H1 (cell line): ENCODE data around the gene CCDC8. TPM values are rescaled to one million over a fixed set of nuclear protein-coding genes. Genes with fewer than 3 reads are reported as not detected.
"Not testable (repeated sequence)": the region's sequence is repeated elsewhere in the genome, so short reads cannot be mapped to it uniquely, and the experiment has no call there.

ENCODE experiments used
- CTCF ChIA-PET: fragments of 300-600 bp; sonication (Branson Sonifier 250); formaldehyde crosslinking; loops from one replicate; lab custom pipeline; 2021; ENCODE audit not compliant: partially characterized antibody; lab: Charles Lee
- POLR2A ChIA-PET: fragments of 300-600 bp; sonication (Branson Sonifier 250); formaldehyde crosslinking; loops from one replicate; lab custom pipeline; 2021; ENCODE audit warnings: inconsistent platforms; ENCODE audit not compliant: partially characterized antibody; lab: Charles Lee
- DNase-seq, 2 experiments: peaks; one replicate each; pipeline versions ENCODE4 v3.0.0 to v3.0.0-alpha.2; 2010 to 2022; ENCODE audit warnings: low spot score in 2 of 2, low read depth in 1 of 2, mixed read lengths in 1 of 2
- FAIRE-seq: peaks from 2 replicates; lab custom pipeline; 2011; peaks lifted over from hg19 to GRCh38; lab: Jason Lieb, UNC
- H2AFZ ChIP-seq: 2 replicates; pipeline ENCODE4 v1.8.1; 2012; ENCODE audit warnings: low read length, inconsistent platforms
- H2AK5ac ChIP-seq: 2 replicates; pipeline ENCODE4 v1.6.1; 2013; ENCODE audit warnings: low read depth, low read length
- H2BK120ac ChIP-seq: replicated peaks from 2 replicates; pipeline ENCODE3; 2013; ENCODE audit warnings: low read depth, low read length, inconsistent platforms
- H2BK12ac ChIP-seq: 2 replicates; pipeline ENCODE4 v1.6.1; 2013; ENCODE audit warnings: low read depth, low read length
- H2BK15ac ChIP-seq: 2 replicates; pipeline ENCODE4 v1.6.1; 2013; ENCODE audit warnings: low read length
- H2BK20ac ChIP-seq: 2 replicates; pipeline ENCODE4 v1.6.1; 2013; ENCODE audit warnings: low read length
- H2BK5ac ChIP-seq: 2 replicates; pipeline ENCODE4 v1.6.1; 2013; ENCODE audit warnings: low read depth, low read length
- H3K14ac ChIP-seq: 2 replicates; pipeline ENCODE4 v1.6.1; 2013; ENCODE audit warnings: inconsistent platforms; ENCODE audit not compliant: insufficient read length
- H3K18ac ChIP-seq: 2 replicates; pipeline ENCODE4 v1.6.1; 2013; ENCODE audit warnings: low read length; ENCODE audit errors: extremely low read depth
- H3K23ac ChIP-seq: 2 replicates; pipeline ENCODE4 v1.6.1; 2013; ENCODE audit warnings: inconsistent platforms; ENCODE audit not compliant: insufficient read length
- H3K23me2 ChIP-seq: 2 replicates; pipeline ENCODE4 v1.6.1; 2013; ENCODE audit warnings: low read depth, low read length
- H3K27ac ChIP-seq: 2 replicates; pipeline ENCODE4 v1.6.1; 2011; ENCODE audit warnings: low read depth, low read length, inconsistent platforms
- H3K27me3 ChIP-seq, 4 experiments: replicated peaks in 1 of 4; 1 replicate in 1 of 4; 2 replicates in 3 of 4; pipeline versions ENCODE4 v1.6.1 to v1.8.1; 2011 to 2013; ENCODE audit warnings: low read length in 3 of 4, mild to moderate bottlenecking in 3 of 4, inconsistent platforms in 2 of 4, mixed read lengths in 2 of 4, moderate library complexity in 1 of 4; ENCODE audit not compliant: control insufficient read depth in 3 of 4, insufficient read depth in 3 of 4; ENCODE audit errors: extremely low read depth in 1 of 4
- H3K36me3 ChIP-seq, 4 experiments: 2 replicates each; pipeline versions ENCODE4 v1.6.1 to v1.8.1; 2011 to 2013; ENCODE audit warnings: mild to moderate bottlenecking in 4 of 4, low read length in 3 of 4, moderate library complexity in 2 of 4, control low read depth in 1 of 4, inconsistent platforms in 1 of 4; ENCODE audit not compliant: insufficient read depth in 4 of 4, control insufficient read depth in 2 of 4
- H3K4ac ChIP-seq: replicated peaks from 2 replicates; pipeline ENCODE3; 2013; ENCODE audit warnings: low read length, low read depth, mixed read lengths, inconsistent platforms; ENCODE audit not compliant: insufficient read length
- H3K4me1 ChIP-seq, 4 experiments: replicated peaks in 1 of 4; 1 replicate in 1 of 4; 2 replicates in 3 of 4; pipeline versions ENCODE4 v1.6.1 to v1.8.1; 2011 to 2013; ENCODE audit warnings: low read length in 3 of 4, inconsistent platforms in 2 of 4, mixed read lengths in 1 of 4; ENCODE audit not compliant: insufficient read depth in 4 of 4, control insufficient read depth in 3 of 4
- H3K4me2 ChIP-seq, 2 experiments: 2 replicates each; pipeline versions ENCODE4 v1.6.1 to v1.8.1; 2011 to 2013; ENCODE audit warnings: low read depth in 2 of 2, low read length in 2 of 2, control low read depth in 1 of 2, inconsistent platforms in 1 of 2, mild to moderate bottlenecking in 1 of 2; ENCODE audit not compliant: insufficient read depth in 1 of 2
- H3K4me3 ChIP-seq, 4 experiments: fragments of 200-600, 300-600 bp in 1 of 4; sonication (generic), shearing (Covaris generic), sonication (Bioruptor Twin) in 1 of 4; 2 replicates each; pipeline versions ENCODE4 v1.5.1 to v1.8.1; 2011 to 2016; ENCODE audit warnings: low read length in 4 of 4, low read depth in 3 of 4, control low read depth in 2 of 4, inconsistent platforms in 2 of 4, mild to moderate bottlenecking in 2 of 4, mixed read lengths in 1 of 4, moderate library complexity in 1 of 4; ENCODE audit not compliant: insufficient read depth in 2 of 4; ENCODE audit errors: extremely low read depth in 1 of 4
- H3K56ac ChIP-seq: replicated peaks from 2 replicates; pipeline ENCODE3; 2013; ENCODE audit warnings: low read depth, mild to moderate bottlenecking, mixed read lengths, low read length, inconsistent platforms; ENCODE audit not compliant: insufficient read length
- H3K79me1 ChIP-seq: 2 replicates; pipeline ENCODE4 v1.6.1; 2013; ENCODE audit warnings: low read depth, low read length, control low read depth
- H3K79me2 ChIP-seq, 2 experiments: 2 replicates each; pipeline versions ENCODE4 v1.6.1 to v1.8.1; 2012 to 2013; ENCODE audit warnings: low read length in 2 of 2, mild to moderate bottlenecking in 2 of 2, inconsistent platforms in 1 of 2; ENCODE audit not compliant: insufficient read depth in 2 of 2, control insufficient read depth in 1 of 2
- H3K9ac ChIP-seq, 4 experiments: replicated peaks in 1 of 4; 1 replicate in 1 of 4; 2 replicates in 3 of 4; pipeline versions ENCODE4 v1.6.1 to v1.8.1; 2011 to 2013; ENCODE audit warnings: low read depth in 3 of 4, low read length in 3 of 4, control low read depth in 2 of 4, mild to moderate bottlenecking in 2 of 4, moderate library complexity in 2 of 4, inconsistent platforms in 1 of 4; ENCODE audit errors: extremely low read depth in 1 of 4
- H3K9me3 ChIP-seq, 2 experiments: 2 replicates each; pipeline versions ENCODE4 v1.6.1 to v1.8.1; 2012 to 2013; ENCODE audit warnings: mild to moderate bottlenecking in 2 of 2, moderate library complexity in 2 of 2, control low read depth in 1 of 2, inconsistent platforms in 1 of 2, low read depth in 1 of 2, low read length in 1 of 2, mixed read lengths in 1 of 2; ENCODE audit not compliant: insufficient read depth in 2 of 2
- H4K20me1 ChIP-seq, 2 experiments: replicated peaks in 1 of 2; 2 replicates each; pipeline versions ENCODE3 to v1.8.1; 2011 to 2013; ENCODE audit warnings: inconsistent platforms in 2 of 2, low read length in 2 of 2, mild to moderate bottlenecking in 1 of 2; ENCODE audit not compliant: insufficient read depth in 2 of 2, control insufficient read depth in 1 of 2
- H4K5ac ChIP-seq: 2 replicates; pipeline ENCODE4 v1.6.1; 2013; ENCODE audit warnings: low read length, low read depth, mixed read lengths, inconsistent platforms; ENCODE audit not compliant: insufficient read length
- H4K8ac ChIP-seq: 2 replicates; pipeline ENCODE4 v1.8.0; 2013; ENCODE audit warnings: mild to moderate bottlenecking, moderate library complexity, low read length, inconsistent platforms; ENCODE audit not compliant: insufficient read depth; ENCODE audit errors: extremely low read depth
- H4K91ac ChIP-seq: replicated peaks from 2 replicates; pipeline ENCODE3; 2013; ENCODE audit warnings: low read length, mixed read lengths, inconsistent platforms; ENCODE audit not compliant: insufficient read length
- WGBS, 2 experiments: shearing (Covaris generic) in 1 of 2; methylation state at CpG; one replicate each; pipeline versions ENCODE4 v1.1.6 to v1.1.7; 2013 to 2015; ENCODE audit warnings: low lambda C conversion rate in 2 of 2, mixed read lengths in 2 of 2, inconsistent platforms in 1 of 2, low coverage in 1 of 2, missing lambda C conversion rate in 1 of 2; ENCODE audit not compliant: insufficient replicate concordance in 2 of 2, insufficient coverage in 1 of 2, insufficient read length in 1 of 2; ENCODE audit errors: extremely low coverage in 1 of 2, missing lambda C conversion rate in 1 of 2; 5-methylcytosine and 5-hydroxymethylcytosine counted together
- polyA plus RNA-seq, 7 experiments: library from polyadenylated mRNA; depleted of rRNA in 3 of 7; stranded (reverse) in 5 of 7; unstranded in 2 of 7; fragments of >200 nt in 5 of 7; fragments of 200-250 nt in 2 of 7; gene quantifications; 1 replicate in 5 of 7; 2 replicates in 1 of 7; 4 replicates in 1 of 7; pipeline versions ENCODE4 v1.2.1 to v1.2.3, GENCODE V29; 2011 to 2013; ENCODE audit warnings: missing spikeins in 2 of 7, mixed read lengths in 2 of 7
- total RNA-seq: library from RNA; stranded (reverse); fragmentation: NEBNext Ultra II Directional; extraction: Animal tissue kit (Norgen Biotek cat#: 25700); gene quantifications from 2 replicates; pipeline ENCODE4 v1.2.1, GENCODE V29; 2021

CCDC8 gene
- total and polyA plus RNA-seq, 2 of the 8 experiments (the other 6 are each of a cell fraction or from before 2014, with no cell fraction given): 4.9 to 13.6 TPM

DNA sequence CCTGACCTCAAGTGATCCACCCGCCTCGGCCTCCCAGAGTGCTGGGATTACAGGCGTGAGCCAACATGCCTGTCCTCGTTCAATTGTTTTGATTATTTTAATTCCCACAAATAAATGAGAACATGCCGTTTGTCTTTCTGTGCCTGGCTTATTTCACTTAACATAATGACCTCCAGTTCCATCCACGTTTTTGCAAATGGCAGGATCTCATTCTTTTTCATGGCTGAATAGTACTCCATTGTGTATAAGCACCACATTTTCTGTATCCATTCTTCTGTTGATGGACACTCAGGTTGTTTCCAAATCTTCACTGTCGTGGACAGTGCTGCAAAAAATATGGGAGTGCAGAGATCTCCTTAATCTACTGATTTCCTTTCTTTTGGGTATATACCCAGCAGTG lies 20.1 kb upstream of the CCDC8 start:
- H2BK5ac ChIP-seq: not testable (repeated sequence)
- CTCF ChIA-PET: interaction anchor here (0.8 to 4.0 kb wide), 11 partner anchors 12 to 50 kb away, joined by 3 to 26 read pairs (median 6); no protein-coding TSS in a partner anchor

More for the DNA sequence above, 20.1 kb upstream of the CCDC8 start:
- H3K14ac ChIP-seq, H3K79me2 ChIP-seq, H3K4me1 ChIP-seq, H3K36me3 ChIP-seq, DNase-seq, H3K23me2 ChIP-seq, H3K9ac ChIP-seq, H3K4me3 ChIP-seq, H3K9me3 ChIP-seq, H2AFZ ChIP-seq, H2BK20ac ChIP-seq, H3K4ac ChIP-seq, H3K79me1 ChIP-seq, H3K18ac ChIP-seq, H2BK15ac ChIP-seq, H2AK5ac ChIP-seq, H4K5ac ChIP-seq, H3K56ac ChIP-seq, H3K4me2 ChIP-seq, H4K8ac ChIP-seq, H4K20me1 ChIP-seq, H2BK12ac ChIP-seq, H2BK120ac ChIP-seq, H3K27me3 ChIP-seq, H3K27ac ChIP-seq, H4K91ac ChIP-seq, FAIRE-seq, H3K23ac ChIP-seq: not testable (repeated sequence)
- POLR2A ChIA-PET: interaction anchor here (1.6 kb wide), 1 partner anchor 25 kb away, joined by 4 read pairs; no protein-coding TSS in a partner anchor
- 83% methylated on average over 7 of the region's 7 CpGs; no CpG with 5 or more reads in 1 of the 2 experiments for WGBS, 2 experiments
